HG02759 (cell line): ENCODE results near the gene NUDT21.
A peak's percentile ranks its signal among the peaks of the same experiment; 100 is the strongest.
"Not testable (repeated sequence)": the region's sequence is repeated elsewhere in the genome, so short reads cannot be mapped to it uniquely, and the experiment has no call there.

Experiments
- ATAC-seq: cut with Tn5 transposase; IDR thresholded peaks from one replicate; pipeline ENCODE4 v1.9.1; 2021; ENCODE audit warnings: mild to moderate bottlenecking, moderate library complexity; ENCODE audit not compliant: unreplicated experiment

The NUDT21 gene

DNA sequence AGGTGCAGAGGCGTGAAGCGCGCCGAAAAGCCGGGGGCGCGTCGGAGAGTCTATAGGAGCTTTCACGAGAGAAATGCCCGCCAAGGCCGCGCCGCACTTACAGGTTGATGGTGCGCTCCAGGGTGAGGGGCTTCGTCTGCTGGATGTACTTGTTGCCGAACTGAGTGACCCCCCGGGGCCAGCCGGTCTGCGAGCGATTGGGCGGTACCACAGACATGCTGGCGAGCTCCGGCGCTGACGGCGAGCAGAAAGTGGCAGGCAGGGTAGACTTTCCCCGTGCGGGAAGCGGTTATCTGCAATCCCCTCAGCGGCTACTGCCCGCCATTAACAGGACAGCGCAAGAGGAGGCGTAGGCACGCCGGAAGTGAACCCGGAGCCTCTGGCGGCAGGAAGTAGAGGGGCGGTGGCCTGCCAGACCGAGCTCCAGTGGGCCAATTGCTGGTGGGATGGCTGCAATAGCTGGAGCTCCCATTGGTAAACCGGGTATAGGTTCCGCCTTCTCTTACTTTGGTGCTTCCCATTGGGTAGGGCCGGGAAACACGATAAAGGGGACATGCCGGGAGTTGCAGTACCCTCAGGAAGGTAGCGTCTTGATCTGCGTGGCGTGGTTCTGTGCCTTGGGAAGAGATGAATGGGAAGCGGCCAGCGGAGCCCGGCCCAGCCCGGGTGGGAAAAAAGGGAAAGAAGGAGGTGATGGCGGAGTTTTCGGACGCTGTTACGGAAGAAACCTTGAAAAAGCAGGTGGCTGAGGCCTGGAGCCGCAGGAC, at the start of gene NUDT21, which contains the start of gene OGFOD1:
Gene NUDT21, minus strand, starts transcription at position 347 of the 767 bp plus-strand sequence. Its CDS starts 130 bp downstream, at position 217.
Gene OGFOD1, plus strand, starts transcription at position 569 of the 767 bp plus-strand sequence. Its CDS starts 59 bp downstream, at position 628.
- peak; percentile 97 for ATAC-seq

DNA sequence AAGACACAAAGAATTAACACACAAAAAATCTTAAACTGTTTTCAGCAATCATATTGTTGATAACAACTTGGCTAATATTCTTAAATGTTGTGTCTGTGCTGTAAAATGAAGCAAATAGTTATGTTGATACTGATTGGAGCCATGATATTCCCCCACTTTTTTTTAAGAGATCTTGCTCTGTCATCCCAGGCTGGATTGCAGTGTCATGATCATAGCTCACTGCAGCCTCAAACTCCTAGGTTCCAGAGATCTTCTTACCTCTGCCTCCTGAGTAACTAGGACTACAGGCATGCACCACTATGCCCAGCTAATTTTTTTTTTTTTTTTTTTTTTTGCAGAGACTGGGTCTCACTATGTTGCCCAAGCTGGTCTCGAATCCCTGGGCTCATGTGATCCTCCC, 42.7 kb upstream of the NUDT21 start:
- ATAC-seq: no peak

DNA sequence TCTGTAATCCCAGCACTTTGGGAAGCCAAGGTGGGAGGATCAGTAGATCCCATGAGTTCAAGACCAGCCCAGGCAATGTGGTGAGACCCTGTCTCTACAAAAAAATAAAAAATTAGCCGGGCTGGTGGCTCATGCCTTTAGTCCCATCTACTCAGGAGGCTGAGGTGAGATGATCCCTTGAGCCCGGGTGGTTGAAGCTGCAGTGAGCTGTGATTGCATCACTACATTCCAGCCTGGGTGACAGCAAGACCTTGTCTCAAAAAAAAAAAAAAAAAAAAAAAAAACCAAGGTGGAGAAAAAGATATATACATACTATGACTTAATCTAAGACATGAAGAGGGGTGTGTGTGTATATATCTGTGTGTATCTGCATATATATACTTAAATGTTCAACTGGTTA, 42.0 kb upstream of the NUDT21 start:
- ATAC-seq: no peak

DNA sequence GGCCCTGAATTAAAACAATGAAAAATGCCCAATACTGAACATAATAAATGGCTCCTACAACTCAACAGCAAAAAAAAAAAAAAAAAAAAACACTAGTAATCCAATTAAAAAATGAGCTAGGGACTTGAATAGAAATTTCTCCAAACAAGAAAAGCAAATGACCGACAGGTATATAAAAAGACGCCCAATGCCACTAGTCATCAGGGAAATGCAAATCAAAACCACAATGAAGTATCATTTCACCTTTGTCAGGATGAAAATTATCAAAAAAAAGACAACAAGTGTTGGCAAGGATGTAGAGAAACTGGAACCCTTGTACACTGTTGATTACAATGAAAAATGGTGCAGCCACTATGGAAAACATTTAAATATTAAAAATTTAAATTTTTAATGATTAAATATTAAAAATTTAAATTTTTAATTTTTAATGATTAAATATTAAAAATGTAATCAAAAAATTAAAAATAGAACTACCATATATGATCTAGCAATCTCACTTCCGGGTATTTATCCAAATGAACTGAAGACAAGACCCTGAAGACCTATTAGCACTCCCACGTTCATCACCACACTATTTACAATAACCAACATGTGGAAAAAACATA, 40.6 kb upstream of the NUDT21 start:
- no peak for ATAC-seq

DNA sequence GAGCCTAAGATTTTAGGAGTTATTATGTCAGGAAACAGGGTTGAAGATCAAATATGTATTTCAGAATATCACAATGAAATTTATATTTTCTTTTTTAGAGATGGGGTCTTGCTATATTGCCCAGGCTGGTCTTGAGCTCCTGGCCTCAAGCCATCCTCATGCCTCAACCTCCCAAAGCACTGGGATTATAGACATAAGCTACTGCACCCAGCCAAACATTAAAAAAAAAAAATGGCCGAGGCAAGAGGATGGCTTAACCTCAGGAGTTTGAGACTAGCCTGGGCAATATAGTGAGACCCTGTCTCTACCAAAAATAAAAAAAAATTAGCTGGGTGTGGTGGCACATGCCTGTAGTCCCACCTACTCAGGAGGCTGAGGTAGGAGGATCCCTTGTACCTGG, 37.7 kb upstream of the NUDT21 start:
- ATAC-seq: not testable (repeated sequence)

DNA sequence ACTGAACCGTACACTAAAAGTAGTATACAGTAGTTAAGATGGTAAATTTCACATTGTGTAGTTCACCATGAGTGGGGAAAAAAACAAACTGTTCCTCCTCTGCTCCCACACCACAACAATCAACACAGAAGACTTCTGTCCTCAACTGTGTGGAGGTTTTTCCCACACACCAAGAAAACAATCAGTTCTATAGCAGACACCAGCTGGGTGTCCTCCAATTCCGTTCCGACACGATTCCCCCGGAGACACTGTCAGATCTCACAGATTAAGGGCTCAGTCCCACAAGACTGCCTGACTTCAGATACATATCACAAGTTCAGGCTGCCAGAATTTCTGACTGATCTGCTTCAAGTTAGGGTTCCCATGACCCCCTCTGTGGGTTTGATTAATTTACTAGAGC, 36.9 kb upstream of the NUDT21 start:
- ATAC-seq: no peak

DNA sequence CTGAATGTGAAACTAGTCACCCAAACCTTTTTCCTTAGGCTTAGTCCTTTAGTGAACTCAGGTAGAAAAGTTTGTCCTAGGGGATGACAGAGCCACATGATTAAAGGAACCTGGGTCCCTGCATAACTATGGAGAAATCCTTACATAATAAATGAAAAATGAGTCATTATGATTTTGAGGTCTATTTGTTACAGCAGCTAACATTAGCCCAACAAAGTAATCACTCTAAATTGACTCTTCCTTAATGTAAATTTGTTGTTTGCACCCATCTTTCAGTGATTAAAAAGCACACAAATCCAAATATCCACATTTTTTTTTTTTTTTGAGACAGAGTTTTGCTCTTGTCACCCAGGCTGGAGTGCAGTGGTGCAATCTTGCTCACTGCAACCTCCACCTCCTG, 32.3 kb upstream of the NUDT21 start:
- no peak for ATAC-seq

DNA sequence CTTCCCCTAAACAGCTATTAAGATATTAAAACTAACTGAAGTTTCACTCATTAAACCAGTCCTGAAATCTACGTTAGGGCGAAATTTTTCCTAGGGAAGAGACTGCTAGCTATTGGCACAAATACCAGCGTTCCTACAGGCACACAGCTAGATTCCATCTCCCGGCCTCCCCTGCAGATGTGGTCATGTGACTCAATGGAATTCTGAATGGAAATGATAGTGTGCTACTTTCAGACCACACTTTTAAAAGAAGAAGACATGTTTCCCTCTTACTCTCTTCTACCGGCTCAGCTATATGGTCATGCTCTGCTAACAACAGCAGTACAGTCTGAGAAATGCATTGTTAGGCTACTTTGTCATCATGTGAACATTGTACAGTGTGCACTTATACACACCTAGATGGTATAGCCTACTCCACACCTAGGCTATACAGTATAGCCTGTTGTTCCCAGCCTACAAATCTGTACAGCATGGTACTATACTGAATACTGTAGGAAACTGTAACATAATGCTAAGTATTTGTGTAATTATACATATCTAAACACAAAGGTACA, 31.6 kb upstream of the NUDT21 start:
- no peak for ATAC-seq

DNA sequence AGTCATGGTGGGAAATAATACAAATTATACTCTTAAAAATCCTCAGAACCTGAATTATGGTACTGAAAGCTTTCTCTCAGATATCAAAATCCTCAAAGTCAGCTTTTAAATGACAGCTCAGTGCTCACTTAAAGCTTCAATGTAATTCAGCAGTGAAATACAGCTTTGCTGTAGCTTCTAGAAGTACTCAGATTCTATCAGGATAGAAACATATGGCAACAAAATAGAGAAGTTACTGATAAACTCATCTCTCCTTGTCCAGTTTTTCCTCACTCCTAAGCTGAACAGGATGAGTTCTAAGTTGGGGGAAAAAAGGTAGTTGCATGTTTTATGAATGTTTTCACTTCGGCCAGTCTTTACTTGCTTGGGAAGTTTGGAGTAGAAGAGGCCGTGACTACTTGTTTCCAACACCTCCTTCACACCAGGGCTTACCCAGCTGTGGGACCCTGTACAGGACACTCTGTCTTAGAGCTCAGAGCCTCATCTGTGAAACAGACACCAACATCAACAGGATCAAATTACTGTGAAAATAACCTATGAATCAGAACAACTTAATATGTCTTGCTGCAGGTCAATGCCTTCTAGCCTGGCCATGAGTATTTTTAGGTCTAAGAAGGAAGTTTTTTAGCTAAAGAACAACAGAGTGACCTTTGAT, 30.5 kb upstream of the NUDT21 start:
- ATAC-seq: no peak

DNA sequence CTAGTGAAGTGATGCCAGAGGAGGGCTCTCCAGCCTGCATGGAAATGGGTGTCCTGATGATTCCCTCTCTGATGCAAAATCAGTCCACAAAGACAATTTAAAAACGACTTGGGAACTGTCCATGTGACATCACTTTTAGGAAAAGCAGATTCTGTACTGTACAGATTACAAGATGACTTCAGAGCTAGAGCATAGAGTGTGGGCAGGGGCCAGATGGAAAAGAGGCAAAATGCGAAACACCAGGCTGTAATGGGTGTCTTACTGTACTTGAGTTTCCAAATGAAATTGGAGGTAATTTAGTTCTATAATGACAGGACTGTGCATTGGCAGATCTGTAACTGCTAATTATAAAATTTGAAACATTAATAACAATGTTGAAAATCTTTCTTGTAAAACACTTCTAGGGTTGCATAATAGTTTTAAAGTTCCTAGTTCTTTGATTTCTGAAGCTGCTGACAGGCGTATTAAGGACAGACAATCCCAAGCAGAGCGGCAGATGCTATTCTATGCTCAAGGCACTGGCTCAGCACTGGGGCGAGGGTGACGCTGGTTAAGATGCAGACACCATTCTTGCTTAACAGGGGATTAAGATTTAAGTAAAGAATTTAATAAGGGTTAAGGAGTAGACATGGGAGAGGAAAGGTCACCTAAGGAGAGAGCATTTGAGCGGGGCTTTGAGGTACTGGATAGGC, 29.8 kb upstream of the NUDT21 start:
- no peak for ATAC-seq

DNA sequence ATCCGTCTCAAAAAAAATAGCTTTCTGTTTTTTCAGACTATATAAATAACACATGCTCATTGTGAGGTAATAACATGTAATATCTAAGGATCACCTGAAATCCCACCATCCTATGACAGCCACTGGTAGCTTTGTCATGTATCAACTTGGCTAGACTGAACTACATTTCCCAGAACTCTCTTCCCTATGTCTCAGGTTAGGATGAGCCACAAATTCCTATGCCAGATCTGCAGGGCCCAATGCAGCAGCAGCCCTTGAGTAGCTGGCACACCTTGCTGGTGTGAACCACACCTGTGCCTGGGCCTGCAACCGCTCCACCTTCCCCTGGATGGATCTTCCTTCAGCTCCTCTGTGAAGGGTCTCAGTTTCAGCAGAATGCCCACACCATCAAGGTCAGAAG, 28.3 kb upstream of the NUDT21 start:
- no peak for ATAC-seq

DNA sequence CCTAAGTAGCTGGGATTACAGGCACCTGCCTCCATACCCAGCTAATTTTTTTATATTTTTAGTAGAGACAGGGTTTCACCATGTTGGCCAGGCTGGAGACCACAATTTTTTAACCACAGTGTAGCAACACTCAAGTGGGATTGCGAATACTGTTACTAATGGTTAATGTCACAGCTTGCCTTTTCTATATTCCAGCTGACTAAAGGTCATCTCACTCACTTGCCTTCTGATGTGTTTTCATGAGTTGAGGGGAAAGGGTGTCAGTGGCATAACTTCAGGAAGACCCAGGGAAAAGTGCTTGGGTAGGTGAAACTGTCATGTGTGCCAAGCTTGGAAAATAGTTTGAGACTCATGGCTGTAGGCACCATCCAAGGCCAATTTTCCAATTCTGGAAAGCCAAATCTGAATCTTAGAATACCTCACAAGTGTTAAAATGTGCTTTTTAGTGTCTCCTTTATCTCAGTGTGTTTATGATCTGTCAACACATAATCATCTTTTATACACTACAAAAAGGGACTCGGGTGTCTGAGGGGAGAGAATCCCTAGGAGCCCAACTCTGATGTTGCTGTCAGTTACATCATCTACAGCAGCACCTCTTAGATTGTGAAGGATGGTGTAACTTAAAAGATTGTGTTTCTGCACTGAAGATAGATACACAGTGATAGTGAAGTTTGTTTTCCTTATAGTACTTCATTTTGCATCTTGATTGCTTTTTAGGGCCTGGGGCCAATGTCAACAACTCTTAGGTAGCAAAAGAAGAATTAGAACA, 27.3 kb upstream of the NUDT21 start:
- no peak for ATAC-seq

DNA sequence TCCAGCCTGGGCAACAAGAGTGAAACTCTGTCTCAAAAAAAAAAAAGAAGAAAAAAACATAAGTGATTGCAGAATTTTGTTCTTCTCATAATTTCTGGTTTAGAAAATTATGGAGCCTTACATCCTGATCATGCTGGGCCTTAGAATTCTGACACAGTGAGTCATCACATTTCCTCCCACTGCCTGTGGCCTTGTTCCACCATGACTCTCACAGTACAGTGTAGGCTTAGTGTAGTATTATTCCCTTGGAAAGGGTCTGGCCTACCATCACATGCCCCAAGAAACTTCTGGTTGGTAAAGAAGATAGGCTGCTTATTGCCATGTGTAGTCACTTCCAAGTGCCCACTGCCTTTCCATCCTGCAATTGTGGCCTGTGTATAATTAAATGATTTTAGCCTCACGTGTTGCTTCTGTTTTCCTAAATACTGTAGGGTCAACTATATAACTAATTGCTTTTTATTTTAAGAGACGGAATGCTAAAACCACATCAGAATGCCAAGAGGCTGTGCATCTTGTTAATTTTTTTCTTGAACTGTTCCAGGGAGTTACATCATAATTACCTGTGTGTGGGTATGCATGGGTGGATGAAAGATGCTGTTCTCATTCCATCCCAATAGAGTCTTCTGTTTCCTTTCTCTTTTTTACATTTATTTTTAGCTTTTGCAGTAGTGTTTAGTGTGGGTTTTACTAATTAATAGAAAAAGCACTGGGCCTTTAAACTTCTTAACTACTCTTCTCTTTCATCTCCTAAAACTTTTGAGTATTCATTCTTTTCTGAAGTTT, 26.2 kb upstream of the NUDT21 start:
- no peak for ATAC-seq

DNA sequence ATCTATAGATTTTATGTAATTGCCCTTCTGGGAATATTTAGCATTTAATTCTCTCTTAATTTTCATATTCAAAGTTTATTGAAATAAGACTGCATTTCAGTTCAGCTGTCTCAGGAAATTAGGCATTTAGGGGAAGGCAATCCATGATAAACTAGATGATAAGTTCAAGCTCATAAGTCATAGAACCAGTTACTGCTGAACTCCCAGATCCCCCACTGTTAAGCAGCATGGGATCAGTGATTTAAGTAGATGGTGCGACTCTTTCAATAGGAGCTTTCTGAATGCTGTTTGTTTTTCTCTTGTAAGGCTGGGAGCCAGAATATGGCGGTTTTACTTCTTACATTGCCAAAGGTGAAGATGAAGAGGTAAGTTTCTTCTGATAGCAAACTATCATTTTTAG, 24.1 kb upstream of the NUDT21 start:
- no peak for ATAC-seq

DNA sequence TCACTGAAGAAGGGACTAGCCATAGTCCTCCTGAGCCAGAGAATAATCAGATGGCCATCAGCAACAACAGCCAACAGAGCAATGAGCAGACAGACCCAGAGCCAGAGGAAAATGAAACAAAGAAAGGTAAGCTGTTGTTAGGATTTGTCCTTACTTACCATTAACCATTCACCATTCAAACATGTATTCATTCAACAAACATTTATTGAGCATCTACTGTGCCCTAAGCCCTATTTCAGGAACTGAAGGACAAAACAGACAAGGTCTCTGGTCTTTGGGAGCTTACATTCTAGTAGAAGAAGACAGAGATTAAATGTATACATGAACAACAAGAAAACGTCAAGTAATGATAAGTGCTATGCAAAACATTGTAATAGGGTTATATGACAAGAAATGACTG, 19.5 kb upstream of the NUDT21 start:
- no peak for ATAC-seq

DNA sequence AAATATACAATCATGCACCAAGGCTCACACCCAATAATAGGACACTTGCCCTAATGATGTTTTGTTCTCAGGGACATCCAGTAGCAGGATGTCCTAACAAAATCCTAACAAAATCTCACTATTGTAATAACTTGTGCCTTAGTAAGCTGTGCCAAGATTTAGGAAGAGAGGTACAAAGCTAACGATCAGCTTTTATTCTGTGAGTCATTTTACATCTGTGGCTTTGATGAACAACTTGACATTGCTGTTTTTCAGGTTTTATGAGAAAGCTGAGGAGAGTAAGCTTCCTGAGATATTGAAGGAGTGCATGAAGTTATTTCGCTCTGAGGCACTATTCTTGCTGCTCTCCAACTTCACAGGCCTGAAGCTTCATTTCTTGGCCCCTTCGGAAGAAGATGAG, 19.1 kb upstream of the NUDT21 start:
- no peak for ATAC-seq

DNA sequence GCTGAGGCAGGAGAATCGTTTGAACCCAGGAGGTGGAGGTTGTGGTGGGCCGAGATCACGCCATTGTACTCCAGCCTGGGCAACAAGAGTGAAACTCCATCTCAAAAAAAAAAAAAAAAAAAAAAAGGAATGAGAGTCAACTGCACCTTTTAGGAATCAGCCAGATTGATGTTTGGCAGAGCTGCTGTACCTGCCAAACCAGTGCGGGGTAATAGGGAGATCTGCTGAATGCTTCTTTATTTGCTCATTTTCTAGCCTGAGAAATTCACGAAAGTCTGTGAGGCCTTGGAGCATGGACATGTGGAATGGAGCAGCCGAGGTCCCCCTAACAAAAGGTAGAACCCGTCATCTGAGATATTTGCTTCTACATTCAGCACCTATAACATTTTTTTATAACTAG, 18.6 kb upstream of the NUDT21 start:
- no peak for ATAC-seq

DNA sequence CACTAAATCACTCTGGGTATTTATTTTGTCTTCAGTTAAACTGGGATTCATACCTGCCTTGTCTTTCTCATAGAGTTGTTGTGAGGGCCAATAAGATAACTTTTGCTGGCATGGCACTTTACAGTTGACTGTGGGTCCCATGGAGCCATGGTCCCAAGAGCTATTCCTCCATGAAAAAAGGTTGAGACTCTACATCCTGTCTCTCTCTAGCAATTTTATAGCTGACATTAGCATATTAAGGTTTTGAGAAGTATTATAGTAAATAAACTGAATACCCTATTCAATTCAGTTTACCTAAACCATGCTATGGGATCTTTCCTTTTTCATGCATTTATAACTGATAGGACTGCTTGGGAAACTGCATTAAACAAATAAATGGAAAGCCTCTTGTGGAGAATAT, 17.7 kb upstream of the NUDT21 start:
- no peak for ATAC-seq

DNA sequence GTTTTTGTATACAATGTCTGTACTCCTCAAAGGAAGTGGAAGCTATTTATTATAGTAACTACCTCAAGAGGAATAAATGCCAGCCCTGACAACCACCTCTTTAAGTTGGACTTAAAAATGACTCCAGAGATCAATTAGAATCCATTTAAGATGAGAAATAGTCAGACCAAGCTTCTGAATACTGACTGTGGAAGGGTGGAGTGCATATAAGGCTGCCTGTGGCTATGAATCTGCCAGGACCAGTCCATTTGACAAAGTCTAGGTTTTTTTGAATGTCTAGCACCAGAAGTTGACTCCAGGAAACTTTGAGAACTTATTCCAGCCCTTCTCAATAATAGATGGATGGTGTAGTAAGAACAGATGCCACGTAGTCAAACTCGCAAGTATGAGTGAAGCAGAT, 15.2 kb upstream of the NUDT21 start:
- ATAC-seq: no peak

DNA sequence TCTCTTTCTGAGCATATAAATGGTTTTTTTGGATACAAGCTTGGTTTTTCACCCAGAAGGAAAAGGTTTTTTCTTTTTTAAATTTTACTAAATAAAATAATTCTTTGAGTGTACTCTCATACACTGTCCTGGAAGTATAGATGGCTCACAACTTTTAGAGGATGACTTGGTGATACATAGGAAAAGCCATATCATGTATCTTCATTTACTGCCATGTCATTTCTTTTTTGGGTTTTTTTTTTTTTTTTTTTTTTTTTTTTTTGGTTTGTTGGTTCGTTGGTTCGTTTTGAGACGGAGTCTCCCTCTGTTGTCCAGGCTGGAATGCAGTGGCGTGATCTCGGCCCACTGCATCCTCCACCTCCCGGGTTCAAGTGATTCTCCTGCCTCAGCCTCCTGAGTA, 12.0 kb upstream of the NUDT21 start:
- ATAC-seq: no peak
